H1 (cell line): ENCODE results near the gene GUCY1A2. TPM values are rescaled to one million over a fixed set of nuclear protein-coding genes. Genes with fewer than 3 reads are reported as not detected.

ENCODE experiments used
- CTCF ChIA-PET: fragments of 300-600 bp; sonication (Branson Sonifier 250); formaldehyde crosslinking; loops from one replicate; lab custom pipeline; 2021; ENCODE audit not compliant: partially characterized antibody; lab: Charles Lee
- POLR2A ChIA-PET: fragments of 300-600 bp; sonication (Branson Sonifier 250); formaldehyde crosslinking; loops from one replicate; lab custom pipeline; 2021; ENCODE audit warnings: inconsistent platforms; ENCODE audit not compliant: partially characterized antibody; lab: Charles Lee
- DNase-seq, 2 experiments: peaks; one replicate each; pipeline versions ENCODE4 v3.0.0 to v3.0.0-alpha.2; 2010 to 2022; ENCODE audit warnings: low spot score in 2 of 2, low read depth in 1 of 2, mixed read lengths in 1 of 2
- FAIRE-seq: peaks from 2 replicates; lab custom pipeline; 2011; peaks lifted over from hg19 to GRCh38; lab: Jason Lieb, UNC
- H2AFZ ChIP-seq: 2 replicates; pipeline ENCODE4 v1.8.1; 2012; ENCODE audit warnings: low read length, inconsistent platforms
- H2AK5ac ChIP-seq: 2 replicates; pipeline ENCODE4 v1.6.1; 2013; ENCODE audit warnings: low read depth, low read length
- H2BK120ac ChIP-seq: replicated peaks from 2 replicates; pipeline ENCODE3; 2013; ENCODE audit warnings: low read depth, low read length, inconsistent platforms
- H2BK12ac ChIP-seq: 2 replicates; pipeline ENCODE4 v1.6.1; 2013; ENCODE audit warnings: low read depth, low read length
- H2BK15ac ChIP-seq: 2 replicates; pipeline ENCODE4 v1.6.1; 2013; ENCODE audit warnings: low read length
- H2BK20ac ChIP-seq: 2 replicates; pipeline ENCODE4 v1.6.1; 2013; ENCODE audit warnings: low read length
- H2BK5ac ChIP-seq: 2 replicates; pipeline ENCODE4 v1.6.1; 2013; ENCODE audit warnings: low read depth, low read length
- H3K14ac ChIP-seq: 2 replicates; pipeline ENCODE4 v1.6.1; 2013; ENCODE audit warnings: inconsistent platforms; ENCODE audit not compliant: insufficient read length
- H3K18ac ChIP-seq: 2 replicates; pipeline ENCODE4 v1.6.1; 2013; ENCODE audit warnings: low read length; ENCODE audit errors: extremely low read depth
- H3K23ac ChIP-seq: 2 replicates; pipeline ENCODE4 v1.6.1; 2013; ENCODE audit warnings: inconsistent platforms; ENCODE audit not compliant: insufficient read length
- H3K23me2 ChIP-seq: 2 replicates; pipeline ENCODE4 v1.6.1; 2013; ENCODE audit warnings: low read depth, low read length
- H3K27ac ChIP-seq: 2 replicates; pipeline ENCODE4 v1.6.1; 2011; ENCODE audit warnings: low read depth, low read length, inconsistent platforms
- H3K27me3 ChIP-seq, 4 experiments: replicated peaks in 1 of 4; 1 replicate in 1 of 4; 2 replicates in 3 of 4; pipeline versions ENCODE4 v1.6.1 to v1.8.1; 2011 to 2013; ENCODE audit warnings: low read length in 3 of 4, mild to moderate bottlenecking in 3 of 4, inconsistent platforms in 2 of 4, mixed read lengths in 2 of 4, moderate library complexity in 1 of 4; ENCODE audit not compliant: control insufficient read depth in 3 of 4, insufficient read depth in 3 of 4; ENCODE audit errors: extremely low read depth in 1 of 4
- H3K36me3 ChIP-seq, 4 experiments: 2 replicates each; pipeline versions ENCODE4 v1.6.1 to v1.8.1; 2011 to 2013; ENCODE audit warnings: mild to moderate bottlenecking in 4 of 4, low read length in 3 of 4, moderate library complexity in 2 of 4, control low read depth in 1 of 4, inconsistent platforms in 1 of 4; ENCODE audit not compliant: insufficient read depth in 4 of 4, control insufficient read depth in 2 of 4
- H3K4ac ChIP-seq: replicated peaks from 2 replicates; pipeline ENCODE3; 2013; ENCODE audit warnings: low read length, low read depth, mixed read lengths, inconsistent platforms; ENCODE audit not compliant: insufficient read length
- H3K4me1 ChIP-seq, 4 experiments: replicated peaks in 1 of 4; 1 replicate in 1 of 4; 2 replicates in 3 of 4; pipeline versions ENCODE4 v1.6.1 to v1.8.1; 2011 to 2013; ENCODE audit warnings: low read length in 3 of 4, inconsistent platforms in 2 of 4, mixed read lengths in 1 of 4; ENCODE audit not compliant: insufficient read depth in 4 of 4, control insufficient read depth in 3 of 4
- H3K4me2 ChIP-seq, 2 experiments: 2 replicates each; pipeline versions ENCODE4 v1.6.1 to v1.8.1; 2011 to 2013; ENCODE audit warnings: low read depth in 2 of 2, low read length in 2 of 2, control low read depth in 1 of 2, inconsistent platforms in 1 of 2, mild to moderate bottlenecking in 1 of 2; ENCODE audit not compliant: insufficient read depth in 1 of 2
- H3K4me3 ChIP-seq, 4 experiments: fragments of 200-600, 300-600 bp in 1 of 4; sonication (generic), shearing (Covaris generic), sonication (Bioruptor Twin) in 1 of 4; 2 replicates each; pipeline versions ENCODE4 v1.5.1 to v1.8.1; 2011 to 2016; ENCODE audit warnings: low read length in 4 of 4, low read depth in 3 of 4, control low read depth in 2 of 4, inconsistent platforms in 2 of 4, mild to moderate bottlenecking in 2 of 4, mixed read lengths in 1 of 4, moderate library complexity in 1 of 4; ENCODE audit not compliant: insufficient read depth in 2 of 4; ENCODE audit errors: extremely low read depth in 1 of 4
- H3K56ac ChIP-seq: replicated peaks from 2 replicates; pipeline ENCODE3; 2013; ENCODE audit warnings: low read depth, mild to moderate bottlenecking, mixed read lengths, low read length, inconsistent platforms; ENCODE audit not compliant: insufficient read length
- H3K79me1 ChIP-seq: 2 replicates; pipeline ENCODE4 v1.6.1; 2013; ENCODE audit warnings: low read depth, low read length, control low read depth
- H3K79me2 ChIP-seq, 2 experiments: 2 replicates each; pipeline versions ENCODE4 v1.6.1 to v1.8.1; 2012 to 2013; ENCODE audit warnings: low read length in 2 of 2, mild to moderate bottlenecking in 2 of 2, inconsistent platforms in 1 of 2; ENCODE audit not compliant: insufficient read depth in 2 of 2, control insufficient read depth in 1 of 2
- H3K9ac ChIP-seq, 4 experiments: replicated peaks in 1 of 4; 1 replicate in 1 of 4; 2 replicates in 3 of 4; pipeline versions ENCODE4 v1.6.1 to v1.8.1; 2011 to 2013; ENCODE audit warnings: low read depth in 3 of 4, low read length in 3 of 4, control low read depth in 2 of 4, mild to moderate bottlenecking in 2 of 4, moderate library complexity in 2 of 4, inconsistent platforms in 1 of 4; ENCODE audit errors: extremely low read depth in 1 of 4
- H3K9me3 ChIP-seq, 2 experiments: 2 replicates each; pipeline versions ENCODE4 v1.6.1 to v1.8.1; 2012 to 2013; ENCODE audit warnings: mild to moderate bottlenecking in 2 of 2, moderate library complexity in 2 of 2, control low read depth in 1 of 2, inconsistent platforms in 1 of 2, low read depth in 1 of 2, low read length in 1 of 2, mixed read lengths in 1 of 2; ENCODE audit not compliant: insufficient read depth in 2 of 2
- H4K20me1 ChIP-seq, 2 experiments: replicated peaks in 1 of 2; 2 replicates each; pipeline versions ENCODE3 to v1.8.1; 2011 to 2013; ENCODE audit warnings: inconsistent platforms in 2 of 2, low read length in 2 of 2, mild to moderate bottlenecking in 1 of 2; ENCODE audit not compliant: insufficient read depth in 2 of 2, control insufficient read depth in 1 of 2
- H4K5ac ChIP-seq: 2 replicates; pipeline ENCODE4 v1.6.1; 2013; ENCODE audit warnings: low read length, low read depth, mixed read lengths, inconsistent platforms; ENCODE audit not compliant: insufficient read length
- H4K8ac ChIP-seq: 2 replicates; pipeline ENCODE4 v1.8.0; 2013; ENCODE audit warnings: mild to moderate bottlenecking, moderate library complexity, low read length, inconsistent platforms; ENCODE audit not compliant: insufficient read depth; ENCODE audit errors: extremely low read depth
- H4K91ac ChIP-seq: replicated peaks from 2 replicates; pipeline ENCODE3; 2013; ENCODE audit warnings: low read length, mixed read lengths, inconsistent platforms; ENCODE audit not compliant: insufficient read length
- ASH2L ChIP-seq: fragments of 200-600, 300-600 bp; sonication (generic); IDR thresholded peaks from one replicate; pipeline ENCODE4 v1.7.1; 2017; ENCODE audit warnings: low read length
- BACH1 ChIP-seq: IDR thresholded peaks from 2 replicates; pipeline ENCODE4 v1.6.1; 2012; ENCODE audit warnings: low read length, improper control_type of control experiment
- CHD2 ChIP-seq: IDR thresholded peaks from 2 replicates; pipeline ENCODE4 v1.6.1; 2012; ENCODE audit warnings: low read length, improper control_type of control experiment
- GABPA ChIP-seq: IDR thresholded peaks from 2 replicates; pipeline ENCODE4 v1.6.1; 2011; ENCODE audit warnings: mild to moderate bottlenecking, low read length, moderate library complexity, borderline replicate concordance; ENCODE audit not compliant: insufficient read depth
- GTF2F1 ChIP-seq: IDR thresholded peaks from 2 replicates; pipeline ENCODE4 v1.6.1; 2012; ENCODE audit warnings: low read depth, low read length, improper control_type of control experiment, borderline replicate concordance
- KDM1A ChIP-seq: fragments of 200-600, 300-600 bp; sonication (generic); IDR thresholded peaks from 2 replicates; pipeline ENCODE4 v1.7.1; 2016; ENCODE audit warnings: mild to moderate bottlenecking, low read length, borderline replicate concordance
- KDM5A ChIP-seq: fragments of 200-600 bp; IDR thresholded peaks from 2 replicates; pipeline ENCODE4 v1.7.1; 2012; ENCODE audit warnings: mild to moderate bottlenecking, low read length, inconsistent platforms, mixed read lengths
- POLR2A ChIP-seq, 2 experiments: IDR thresholded peaks; 1 replicate in 1 of 2; 2 replicates in 1 of 2; pipeline ENCODE4 v1.6.1; 2011; ENCODE audit warnings: low read depth in 2 of 2, low read length in 2 of 2, mild to moderate bottlenecking in 2 of 2; ENCODE audit errors: control extremely low read depth in 1 of 2
- RAD21 ChIP-seq, 2 experiments: IDR thresholded peaks in 1 of 2; conservative IDR thresholded peaks in 1 of 2; 2 replicates each; pipeline ENCODE4 v1.6.1; 2011; ENCODE audit warnings: low read depth in 2 of 2, low read length in 2 of 2, improper control_type of control experiment in 1 of 2, inconsistent platforms in 1 of 2, mild to moderate bottlenecking in 1 of 2, moderate library complexity in 1 of 2
- SIRT6 ChIP-seq: IDR thresholded peaks from one replicate; pipeline ENCODE4 v1.7.1; 2012; ENCODE audit warnings: low read length, inconsistent platforms
- TAF1 ChIP-seq: IDR thresholded peaks from 2 replicates; pipeline ENCODE4 v1.6.1; 2011; ENCODE audit warnings: mild to moderate bottlenecking, low read depth, low read length
- TAF7 ChIP-seq: optimal IDR thresholded peaks from 2 replicates; pipeline ENCODE3; 2011; ENCODE audit warnings: low read depth, mild to moderate bottlenecking, inconsistent platforms, low read length, moderate library complexity, borderline replicate concordance
- TEAD4 ChIP-seq: IDR thresholded peaks from 2 replicates; pipeline ENCODE4 v1.6.1; 2012; ENCODE audit warnings: low read depth, low read length, inconsistent platforms, mixed read lengths
- WGBS, 2 experiments: shearing (Covaris generic) in 1 of 2; methylation state at CpG; one replicate each; pipeline versions ENCODE4 v1.1.6 to v1.1.7; 2013 to 2015; ENCODE audit warnings: low lambda C conversion rate in 2 of 2, mixed read lengths in 2 of 2, inconsistent platforms in 1 of 2, low coverage in 1 of 2, missing lambda C conversion rate in 1 of 2; ENCODE audit not compliant: insufficient replicate concordance in 2 of 2, insufficient coverage in 1 of 2, insufficient read length in 1 of 2; ENCODE audit errors: extremely low coverage in 1 of 2, missing lambda C conversion rate in 1 of 2; 5-methylcytosine and 5-hydroxymethylcytosine counted together
- polyA plus RNA-seq, 7 experiments: library from polyadenylated mRNA; depleted of rRNA in 3 of 7; stranded (reverse) in 5 of 7; unstranded in 2 of 7; fragments of >200 nt in 5 of 7; fragments of 200-250 nt in 2 of 7; gene quantifications; 1 replicate in 5 of 7; 2 replicates in 1 of 7; 4 replicates in 1 of 7; pipeline versions ENCODE4 v1.2.1 to v1.2.3, GENCODE V29; 2011 to 2013; ENCODE audit warnings: missing spikeins in 2 of 7, mixed read lengths in 2 of 7
- total RNA-seq: library from RNA; stranded (reverse); fragmentation: NEBNext Ultra II Directional; extraction: Animal tissue kit (Norgen Biotek cat#: 25700); gene quantifications from 2 replicates; pipeline ENCODE4 v1.2.1, GENCODE V29; 2021

Gene GUCY1A2
- total and polyA plus RNA-seq, 2 of the 8 experiments (the other 6 are each of a cell fraction or from before 2014, with no cell fraction given) = 0.11 to 1.9 TPM

DNA sequence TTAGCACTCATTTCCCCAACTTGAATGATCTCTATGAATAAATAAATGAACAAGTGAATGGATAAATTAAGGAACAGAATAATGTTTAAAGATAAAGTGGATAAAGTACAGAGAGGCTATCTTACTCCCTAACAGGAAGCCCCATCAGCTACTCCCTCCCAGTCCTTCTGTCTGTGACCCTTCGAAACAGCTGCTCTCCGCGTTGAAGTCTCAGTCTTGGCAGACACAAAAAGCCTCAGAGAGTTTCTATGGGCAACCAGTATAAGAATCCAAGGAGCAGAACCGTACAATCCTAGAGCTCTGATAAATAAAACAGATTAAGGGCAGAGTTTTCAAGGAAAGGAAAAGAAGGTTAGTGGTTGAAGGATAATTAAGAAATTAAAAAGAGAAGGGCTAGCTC is 35.0 kb downstream of the GUCY1A2 start:
- POLR2A ChIA-PET = no interaction called here
- H3K4me3 ChIP-seq = no peak overlapping the region
- FAIRE-seq (no peak), DNase-seq (no peak)
- no peaks in the 10 kb centered on the region for H4K20me1 ChIP-seq
- no peak overlapping the region for H2BK5ac ChIP-seq
- H2BK15ac ChIP-seq = no peak overlapping the region
- 92% methylated on average over 4 of the region's 4 CpGs; no CpG with 5 or more reads in 1 of the 2 experiments for WGBS, 2 experiments
- no peak overlapping the region for H2BK120ac ChIP-seq
- H3K4me2 ChIP-seq = no peak overlapping the region
- no peak overlapping the region for H2AK5ac ChIP-seq
- TF ChIP-seq TAF7 (no peak), BACH1 (no peak), TEAD4 (no peak), KDM1A (no peak), TAF1 (no peak), ASH2L (no peak), KDM5A (no peak), POLR2A (IDR thresholded peaks at IDR 0.05; ENCODE audit: control extremely low read depth in 1 of 2, low read depth in 2 of 2, low read length in 2 of 2) (no peak), CHD2 (no peak), GTF2F1 (no peak), RAD21 (IDR thresholded peaks at IDR 0.05 in 1 of 2, conservative IDR thresholded peaks at IDR 0.05 in 1 of 2; ENCODE audit: low read depth in 2 of 2, low read length in 2 of 2) (no peak), GABPA (no peak), SIRT6 (no peak)
- H3K36me3 ChIP-seq = no peaks in the 10 kb centered on the region
- H3K79me2 ChIP-seq = no peaks in the 10 kb centered on the region
- no peak overlapping the region for H3K18ac ChIP-seq
- H2BK12ac ChIP-seq = no peak overlapping the region
- no peak overlapping the region for H3K9ac ChIP-seq
- no peaks in the 10 kb centered on the region for H3K79me1 ChIP-seq
- no peak overlapping the region for H2BK20ac ChIP-seq
- no peak overlapping the region for H3K4ac ChIP-seq
- H2AFZ ChIP-seq = no peak overlapping the region
- no peak overlapping the region for H3K56ac ChIP-seq
- no peak overlapping the region; the same call in 1 of the 2 replicates for H4K8ac ChIP-seq
- no peak overlapping the region for H4K5ac ChIP-seq
- no peak overlapping the region for H3K23ac ChIP-seq
- CTCF ChIA-PET = interaction anchor here (0.6 to 1.2 kb wide), 2 partner anchors 8 to 65 kb away, joined by 3 read pairs; no protein-coding TSS in a partner anchor
- H4K91ac ChIP-seq = no peak overlapping the region
- H3K27ac ChIP-seq = no peak overlapping the region
- H3K4me1 ChIP-seq = no peaks in the 10 kb centered on the region
- no peaks in the 10 kb centered on the region for H3K9me3 ChIP-seq
- no peak overlapping the region for H3K14ac ChIP-seq
- no peaks in the 10 kb centered on the region for H3K23me2 ChIP-seq
- no peaks in the 10 kb centered on the region for H3K27me3 ChIP-seq
